B cell (primary cell): Measurements from ENCODE around the gene EID2B. TPM values are rescaled to one million over a fixed set of nuclear protein-coding genes. Genes with fewer than 3 reads are reported as not detected.

Source experiments
- ATAC-seq: fragments of 200-7000 bp; cut with Tn5 transposase; one replicate; pipeline ENCODE4 v1.10.0; 2021; ENCODE audit warnings: low read depth, mild to moderate bottlenecking, moderate number of reproducible peaks, moderate library complexity
- CTCF ChIA-PET: fragments of 350-600 bp; sonication (Branson Sonifier 250); formaldehyde crosslinking; loops from one replicate; lab custom pipeline; 2021; ENCODE audit warnings: antibody characterized with exemption, inconsistent platforms; lab: Charles Lee
- POLR2A ChIA-PET: fragments of 350-600 bp; sonication (Branson Sonifier 250); formaldehyde crosslinking; loops from one replicate; lab custom pipeline; 2021; ENCODE audit warnings: antibody characterized with exemption; lab: Charles Lee
- DNase-seq: peaks from one replicate; pipeline ENCODE4 v3.0.0; 2013
- H2AFZ ChIP-seq: 2 replicates; pipeline ENCODE4 v1.6.1; 2012; ENCODE audit warnings: mild to moderate bottlenecking, low read depth, low read length; ENCODE audit not compliant: insufficient read depth, poor library complexity, severe bottlenecking
- H3K27ac ChIP-seq, 2 donors: 1 replicate in 1 of 2; 2 replicates in 1 of 2; pipeline ENCODE4 v1.5.1; 2012 to 2013; ENCODE audit warnings: low read length in 2 of 2, mild to moderate bottlenecking in 2 of 2, moderate library complexity in 1 of 2
- H3K27me3 ChIP-seq, 4 experiments: fragments of 200-600 bp in 1 of 4; sonication (generic) in 1 of 4; replicated peaks in 1 of 4; 1 replicate in 2 of 4; 2 replicates in 2 of 4; pipeline versions ENCODE4 v1.6.1 to v1.7.0; 2013 to 2016; ENCODE audit warnings: low read length in 3 of 4, mild to moderate bottlenecking in 2 of 4, mixed read lengths in 1 of 4, moderate library complexity in 1 of 4; ENCODE audit not compliant: insufficient read depth in 4 of 4, control insufficient read depth in 3 of 4; ENCODE audit errors: control extremely low read depth in 1 of 4
- H3K36me3 ChIP-seq, 2 experiments: replicated peaks in 1 of 2; 1 replicate in 1 of 2; 2 replicates in 1 of 2; pipeline versions ENCODE4 v1.6.1 to v1.7.1; 2013; ENCODE audit warnings: low read length in 1 of 2; ENCODE audit not compliant: insufficient read depth in 2 of 2, control insufficient read depth in 1 of 2; ENCODE audit errors: control extremely low read depth in 1 of 2, extremely low read depth in 1 of 2
- H3K4me1 ChIP-seq, 2 donors: fragments of 200-600 bp in 1 of 2; sonication (generic) in 1 of 2; 1 replicate in 1 of 2; 2 replicates in 1 of 2; pipeline versions ENCODE4 v1.5.1 to v1.6.1; 2013 to 2017; ENCODE audit warnings: low read length in 2 of 2; ENCODE audit not compliant: control insufficient read depth in 2 of 2, insufficient read depth in 2 of 2
- H3K4me2 ChIP-seq: replicated peaks from 2 replicates; pipeline ENCODE3; 2012; ENCODE audit warnings: mild to moderate bottlenecking, low read depth, low read length; ENCODE audit not compliant: poor library complexity, severe bottlenecking
- H3K4me3 ChIP-seq, 5 experiments: fragments of 200-600 bp in 1 of 5; sonication (generic) in 1 of 5; 1 replicate in 3 of 5; 2 replicates in 2 of 5; pipeline versions ENCODE4 v1.5.1 to v1.7.0; 2011 to 2016; ENCODE audit warnings: low read length in 4 of 5, mild to moderate bottlenecking in 4 of 5, low read depth in 2 of 5, control low read depth in 1 of 5, moderate library complexity in 1 of 5; ENCODE audit not compliant: insufficient read depth in 1 of 5; ENCODE audit errors: control extremely low read depth in 1 of 5, extremely low read depth in 1 of 5
- H3K79me2 ChIP-seq: fragments of 200-600 bp; sonication (generic); one replicate; pipeline ENCODE4 v1.6.0; 2016; ENCODE audit warnings: low read length; ENCODE audit not compliant: control insufficient read depth, insufficient read depth
- H3K9ac ChIP-seq: fragments of 200-600 bp; sonication (generic); 2 replicates; pipeline ENCODE4 v1.6.1; 2017; ENCODE audit warnings: mild to moderate bottlenecking, low read length, moderate library complexity
- H3K9me3 ChIP-seq, 3 donors: one replicate each; pipeline versions ENCODE4 v1.6.1 to v1.7.1; 2013; ENCODE audit warnings: low read length in 2 of 3; ENCODE audit not compliant: control insufficient read depth in 2 of 3, insufficient read depth in 1 of 3; ENCODE audit errors: control extremely low read depth in 1 of 3
- H4K20me1 ChIP-seq: 2 replicates; pipeline ENCODE4 v1.6.0; 2012; ENCODE audit warnings: mild to moderate bottlenecking, low read length; ENCODE audit not compliant: insufficient read depth, control insufficient read depth, poor library complexity, severe bottlenecking
- H3K27ac Mint-ChIP-seq: one replicate; pipeline ENCODE4 v1.8.0; 2021; ENCODE audit warnings: mixed read lengths
- H3K27me3 Mint-ChIP-seq: one replicate; pipeline ENCODE4 v1.8.0; 2021; ENCODE audit warnings: mixed read lengths
- H3K4me1 Mint-ChIP-seq: one replicate; pipeline ENCODE4 v1.8.0; 2021; ENCODE audit warnings: mixed read lengths
- H3K4me3 Mint-ChIP-seq: one replicate; pipeline ENCODE4 v1.8.0; 2021; ENCODE audit warnings: mixed read lengths
- H3K9me3 Mint-ChIP-seq: one replicate; pipeline ENCODE4 v1.8.0; 2022; ENCODE audit warnings: mixed read lengths; ENCODE audit not compliant: insufficient read depth
- CTCF ChIP-seq: fragments of 200-600 bp; IDR thresholded peaks from one replicate; pipeline ENCODE4 v1.8.0; 2022; ENCODE audit warnings: antibody characterized with exemption, mild to moderate bottlenecking
- EZH2 ChIP-seq: IDR thresholded peaks from 2 replicates; pipeline ENCODE4 v1.6.1; 2012; ENCODE audit warnings: borderline replicate concordance, low read depth, mild to moderate bottlenecking, moderate library complexity, low read length; ENCODE audit not compliant: insufficient read depth, poor library complexity, severe bottlenecking
- WGBS: methylation state at CpG from one replicate; pipeline ENCODE4 v1.1.5; 2013; ENCODE audit warnings: missing lambda C conversion rate; ENCODE audit not compliant: insufficient coverage; 5-methylcytosine and 5-hydroxymethylcytosine counted together
- intact Hi-C: fragments of 100-400 bp; cut with micrococcal nuclease; formaldehyde crosslinking; loops from one replicate; pipeline ENCODE4 v1.10.0; 2022
- polyA plus RNA-seq: library from polyadenylated mRNA; depleted of rRNA; stranded (reverse); fragments of >200 nt; gene quantifications from 2 replicates; pipeline ENCODE4 v1.2.3, GENCODE V29; 2012
- total RNA-seq, 2 donors: library from RNA; stranded (reverse); fragments of 120-200 nt in 1 of 2; gene quantifications; 1 replicate in 1 of 2; 2 replicates in 1 of 2; pipeline versions ENCODE4 v1.2.3 to v1.2.4, GENCODE V29; 2013 to 2022

Gene EID2B
- total and polyA plus RNA-seq, 2 donors (not counting 1 experiment from before 2014, with no cell fraction given): 3.0 to 6.0 TPM

- no peak for ATAC-seq
- intact Hi-C loops: no loop called here
- no peak overlapping the region for H3K4me3 Mint-ChIP-seq
- ChIA-PET POLR2A (interaction anchor here (0.6 kb wide), 1 partner anchor 18 kb away, joined by 7 read pairs; no protein-coding TSS in a partner anchor), CTCF (no interaction called here)
- no peak overlapping the region for H3K4me3 ChIP-seq
- H3K27me3 Mint-ChIP-seq: peaks cover 45% of the 10 kb centered on the region
- H2AFZ ChIP-seq: no peak overlapping the region
- peaks cover 0 to 5% (median 2%) of the 10 kb centered on the region in 4 experiments for H3K27me3 ChIP-seq
- no peak for DNase-seq
- WGBS: no CpG with 5 or more reads among the region's 3 CpGs
- H3K27ac Mint-ChIP-seq: no peak overlapping the region
- H3K4me1 ChIP-seq: no peaks in the 10 kb centered on the region
- H3K4me2 ChIP-seq: no peak overlapping the region
- TF ChIP-seq CTCF (no peak), EZH2 (no peak)
- H3K27ac ChIP-seq: no peak overlapping the region
- H3K36me3 ChIP-seq: no peaks in the 10 kb centered on the region
- no peaks in the 10 kb centered on the region for H3K4me1 Mint-ChIP-seq
- peaks cover 0 to 3% (median 3%) of the 10 kb centered on the region in 3 donors for H3K9me3 ChIP-seq
- H3K79me2 ChIP-seq: no peaks in the 10 kb centered on the region
- H3K9ac ChIP-seq: no peak overlapping the region
- H4K20me1 ChIP-seq: no peaks in the 10 kb centered on the region
- H3K9me3 Mint-ChIP-seq: peaks cover 10% of the 10 kb centered on the region
Observed at GRCh38 chr19:39568604-39569003, 36.0 kb upstream of the EID2B start.

DNA sequence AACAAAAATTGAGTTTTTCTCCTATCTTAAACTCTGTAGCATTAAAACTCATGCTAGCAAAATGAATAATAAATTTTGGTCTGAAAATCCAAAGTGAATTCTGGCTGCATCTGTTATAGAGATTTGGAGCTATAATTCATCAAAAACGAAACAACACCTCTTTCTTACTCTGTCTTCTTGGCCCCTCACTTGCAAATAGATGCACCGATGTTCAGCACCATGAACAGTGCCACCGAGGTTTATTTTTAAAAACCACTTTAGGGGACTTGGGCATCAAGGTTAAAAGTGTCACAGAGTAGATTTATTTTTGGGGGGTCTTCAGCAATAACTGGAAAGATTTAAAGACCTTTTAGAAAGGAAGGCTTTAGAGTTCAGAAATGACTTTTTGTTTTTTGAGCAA, 33.4 kb upstream of the EID2B start:
- Histone ChIP-seq H3K79me2 (no peaks in the 10 kb centered on the region), H3K9me3 (no peaks in the 10 kb centered on the region), H3K36me3 (no peaks in the 10 kb centered on the region), H3K4me2 (no peak overlapping the region), H3K4me1 (no peaks in the 10 kb centered on the region), H3K4me3 (no peak overlapping the region), H3K27ac (no peak overlapping the region), H2AFZ (no peak overlapping the region), H3K9ac (no peak overlapping the region), H3K27me3 (peaks cover 0 to 5% (median 2%) of the 10 kb centered on the region in 4 experiments), H4K20me1 (no peaks in the 10 kb centered on the region)
- ATAC-seq (no peak), DNase-seq (no peak)
- no peak overlapping the region for H3K4me3 Mint-ChIP-seq
- no peaks in the 10 kb centered on the region for H3K4me1 Mint-ChIP-seq
- 50% methylated on average over 1 of the region's 3 CpGs for WGBS
- POLR2A ChIA-PET: no interaction called here
- CTCF ChIA-PET: interaction anchor here (0.6 kb wide), 1 partner anchor 14 kb away, joined by 3 read pairs; no protein-coding TSS in a partner anchor
- H3K27me3 Mint-ChIP-seq: peaks cover 24% of the 10 kb centered on the region
- no peak overlapping the region for H3K27ac Mint-ChIP-seq
- intact Hi-C loops: no loop called here
- H3K9me3 Mint-ChIP-seq: no peaks in the 10 kb centered on the region
- TF ChIP-seq CTCF: no peak
- no peak for TF ChIP-seq EZH2
